GM19467 (cell line): ENCODE measurements around the gene KCNH5.

Source experiments
- ATAC-seq: cut with Tn5 transposase; IDR thresholded peaks from one replicate; pipeline ENCODE4 v1.9.1; 2021; ENCODE audit warnings: mild to moderate bottlenecking, moderate library complexity; ENCODE audit not compliant: unreplicated experiment

KCNH5 gene

DNA sequence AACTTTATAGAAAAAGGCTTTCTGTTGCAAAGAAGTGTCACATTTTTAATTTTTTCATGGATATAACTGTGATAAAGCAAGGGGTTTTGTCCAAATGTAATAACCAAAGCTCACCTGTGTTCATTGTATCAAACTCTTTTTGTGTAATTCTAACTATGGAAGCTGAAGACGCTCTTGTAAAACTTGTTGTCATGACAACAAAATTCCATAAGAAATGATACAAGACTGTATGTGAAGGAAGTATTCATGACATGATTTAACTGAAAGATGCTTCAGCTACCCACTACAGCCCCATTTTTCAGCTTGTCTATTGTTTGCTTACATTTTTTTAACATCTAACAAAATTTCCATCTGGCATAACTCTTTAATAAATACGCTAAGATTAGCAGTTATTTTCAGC is 360.9 kb downstream of the KCNH5 start:
- ATAC-seq = no peak

DNA sequence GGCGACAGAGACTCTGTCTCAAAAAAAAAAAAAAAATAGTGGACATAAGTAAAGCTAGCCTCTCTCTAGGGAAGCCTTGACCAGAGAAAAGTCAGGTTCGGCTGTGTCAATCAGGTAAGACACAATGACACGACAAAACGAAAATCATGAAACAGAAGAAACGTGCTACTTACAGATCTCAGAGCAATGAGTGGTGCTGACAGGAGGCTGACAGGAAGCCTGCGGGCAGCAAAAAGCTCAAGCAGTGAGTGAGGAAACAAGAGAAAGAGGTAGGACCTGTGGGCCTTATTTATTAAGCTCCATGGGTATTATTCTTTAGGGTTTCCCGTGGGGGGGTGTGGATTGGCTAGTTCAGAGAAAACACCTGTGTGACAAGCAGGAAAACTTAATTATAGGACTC is 363.1 kb downstream of the KCNH5 start:
- ATAC-seq = no peak

DNA sequence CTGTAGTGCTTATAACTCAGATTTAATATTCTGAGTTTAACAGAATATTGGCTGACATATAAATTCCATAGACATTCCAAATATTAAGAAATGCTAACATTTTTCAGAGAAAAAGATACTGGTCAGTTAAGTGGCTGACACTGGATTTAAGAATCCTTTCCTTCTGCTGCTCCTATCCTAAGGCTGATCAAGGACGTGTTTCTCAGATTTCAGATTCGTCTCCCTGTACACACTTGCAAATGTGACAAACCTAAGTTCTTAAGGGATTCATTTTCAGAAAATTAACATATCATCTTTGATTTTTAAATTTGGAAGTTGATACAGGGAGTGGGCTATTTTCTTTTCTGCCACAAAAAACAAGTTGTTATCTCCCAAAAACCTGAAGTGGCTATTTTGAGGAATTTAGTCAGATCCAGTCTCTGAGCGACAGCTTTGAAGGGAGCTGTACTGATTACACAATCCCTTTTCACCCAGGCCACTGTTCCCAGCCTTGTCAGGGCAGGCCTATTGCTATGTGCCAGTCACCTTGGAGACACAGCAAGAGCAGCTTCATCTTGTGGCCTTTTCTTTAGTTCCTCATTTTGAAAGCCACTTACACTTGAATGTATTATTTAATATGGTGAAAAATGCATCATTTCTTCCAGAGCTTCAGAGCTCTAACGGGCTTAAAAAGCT is 370.6 kb downstream of the KCNH5 start:
- no peak for ATAC-seq

DNA sequence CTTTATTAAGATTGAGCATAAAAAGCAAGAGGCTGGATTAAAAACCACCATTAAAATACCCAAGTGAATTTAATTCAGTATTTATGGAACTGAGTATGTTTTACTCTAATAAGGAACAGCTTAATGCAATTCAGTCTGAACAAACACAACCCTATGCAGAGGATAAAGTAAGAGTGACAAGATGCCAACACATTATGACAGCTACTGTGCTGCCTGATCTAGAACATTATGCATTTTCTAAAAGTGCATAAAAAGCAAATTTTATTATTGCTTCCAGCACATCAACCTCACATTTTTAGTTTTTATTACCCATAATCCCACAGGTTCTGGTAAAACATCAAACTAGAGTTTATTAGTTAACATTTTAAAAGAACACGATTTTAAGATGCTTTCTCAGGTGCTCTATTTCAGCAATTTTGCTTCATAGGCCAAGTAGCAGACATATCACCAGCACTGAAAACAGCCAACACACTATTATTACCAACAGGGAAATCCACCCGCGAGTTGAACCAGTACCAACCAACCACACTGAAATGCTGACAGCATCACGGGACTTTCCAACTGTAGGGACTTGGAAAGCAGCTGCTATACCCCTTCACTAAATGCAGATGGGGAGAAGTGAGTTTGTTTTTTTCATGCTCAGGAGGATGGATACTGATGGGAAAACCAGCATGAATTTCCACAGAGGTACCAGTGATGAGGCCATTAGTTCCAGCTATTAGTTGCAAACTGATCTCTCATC is 372.1 kb downstream of the KCNH5 start:
- no peak for ATAC-seq

DNA sequence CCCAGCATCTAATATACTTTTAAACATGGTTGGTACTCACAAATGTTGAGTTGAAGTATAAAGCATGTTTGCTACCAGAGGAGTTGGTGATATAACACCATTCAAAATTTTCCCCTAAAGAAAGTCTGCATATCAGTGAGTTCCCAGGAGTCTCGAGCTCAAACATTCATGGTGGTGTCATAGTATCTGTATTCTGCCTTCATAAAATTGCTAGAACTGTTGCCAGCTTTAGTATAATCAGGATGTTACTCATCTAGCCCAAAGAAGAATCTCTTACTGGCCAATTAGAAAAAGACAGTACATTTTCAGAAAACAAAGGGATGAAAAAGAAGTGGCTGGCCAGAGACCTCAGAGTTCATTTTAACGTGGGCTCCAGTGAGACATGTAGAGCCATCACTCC is 374.7 kb downstream of the KCNH5 start:
- no peak for ATAC-seq

DNA sequence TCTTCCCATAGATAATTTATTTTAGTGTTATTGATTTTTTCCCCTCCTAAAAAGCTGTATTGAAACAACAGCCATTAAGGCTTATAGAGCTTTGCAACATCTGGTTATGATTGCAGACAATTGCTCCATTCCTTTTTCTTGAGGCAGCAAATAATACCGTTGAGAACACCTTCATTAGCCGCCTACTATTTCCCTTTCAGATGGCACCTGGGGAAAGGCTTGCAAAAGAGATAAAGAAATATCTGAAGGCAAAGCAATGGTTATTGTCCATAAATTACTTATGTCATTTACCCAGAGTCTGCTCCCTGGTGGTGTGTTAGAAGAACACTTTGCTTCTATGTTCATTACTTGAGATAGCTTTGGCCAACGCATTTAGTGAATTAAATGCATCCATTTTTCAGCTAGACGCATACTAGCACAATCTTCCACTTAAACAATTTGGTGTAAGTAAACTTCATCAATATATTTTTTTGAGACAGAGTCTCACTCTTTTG is 377.8 kb downstream of the KCNH5 start:
- ATAC-seq = no peak

DNA sequence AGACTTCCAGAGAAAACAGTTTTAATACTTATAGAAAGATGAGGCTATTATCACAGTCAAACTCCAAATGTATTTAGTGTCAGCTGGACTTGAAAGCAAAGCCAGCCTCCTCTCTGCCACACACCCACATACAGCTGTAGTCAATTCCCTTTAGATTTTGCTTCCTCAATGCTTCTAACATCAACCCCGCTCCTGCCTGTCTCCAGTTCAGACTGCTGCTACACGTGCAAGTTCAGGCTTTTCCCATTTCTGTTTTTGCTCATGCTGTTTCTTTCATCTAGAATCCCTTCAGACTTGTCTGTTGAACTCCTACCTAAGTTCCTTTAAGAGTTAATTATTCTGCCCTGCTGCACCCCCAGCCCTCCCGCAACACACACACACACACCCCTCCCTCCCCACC is 380.0 kb downstream of the KCNH5 start:
- no peak for ATAC-seq

DNA sequence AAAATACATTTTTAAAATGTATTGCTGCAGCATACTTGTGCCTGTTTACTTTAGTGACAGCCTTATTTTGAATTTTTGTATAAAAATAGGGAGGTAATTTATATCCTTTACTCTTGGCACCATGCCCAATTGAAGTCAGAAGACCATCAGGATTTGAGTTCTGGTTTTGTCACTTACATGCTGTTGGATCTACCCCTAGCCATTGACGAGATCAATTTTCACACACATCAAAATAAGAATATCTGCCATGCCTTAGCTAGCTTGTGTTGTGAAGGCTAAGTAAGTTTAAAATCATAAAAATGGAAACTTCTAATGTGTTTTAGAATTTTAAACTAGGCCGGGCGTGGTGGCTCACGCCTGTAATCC is 381.8 kb downstream of the KCNH5 start:
- ATAC-seq = no peak

DNA sequence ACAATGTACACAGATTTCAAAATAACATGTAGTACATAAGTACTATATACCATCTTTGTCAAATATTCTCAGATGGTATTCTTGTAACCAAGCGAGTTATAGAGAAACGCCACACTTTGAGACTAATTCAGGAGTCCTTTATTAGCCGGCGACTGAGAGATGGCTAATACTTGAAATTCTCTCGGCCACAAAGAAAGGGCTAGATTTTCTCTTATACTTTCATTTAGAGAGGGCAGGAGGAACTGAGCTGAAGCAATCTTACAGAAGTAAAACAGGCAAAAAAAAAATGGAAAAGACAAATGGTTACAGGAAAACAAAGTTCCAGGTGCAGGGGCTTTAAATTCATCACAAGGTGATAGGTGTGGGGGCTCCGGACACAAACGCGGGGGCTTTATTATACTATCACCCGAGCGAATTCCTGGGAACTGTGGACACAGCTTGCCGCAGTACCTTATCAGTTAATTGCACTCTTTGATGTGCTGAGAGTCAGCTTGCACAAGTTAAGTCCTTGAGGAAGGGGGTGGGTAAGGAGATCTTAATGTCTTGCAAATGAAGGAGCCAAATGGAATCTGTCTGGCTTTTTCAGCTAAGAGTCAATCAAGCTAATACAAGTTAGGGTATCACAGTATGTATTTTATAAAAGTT is 382.3 kb downstream of the KCNH5 start:
- ATAC-seq = no peak

DNA sequence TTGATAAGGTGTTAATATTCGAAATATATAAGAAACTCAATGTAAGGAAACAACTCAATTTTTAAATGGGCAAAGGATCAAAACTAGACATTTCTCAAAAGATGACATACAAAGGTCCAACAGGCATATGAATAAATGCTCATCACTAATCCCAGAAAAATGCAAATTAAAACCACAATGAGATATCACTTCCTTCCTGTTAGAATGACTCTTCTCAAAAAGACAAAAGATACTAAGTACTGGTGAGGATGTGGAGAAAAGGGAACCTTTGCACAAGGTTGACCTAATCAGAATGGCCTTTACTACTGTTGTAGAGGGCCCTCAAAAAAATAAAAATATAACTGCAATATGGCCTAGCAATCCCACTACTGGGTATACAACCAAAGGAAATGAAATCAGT is 383.4 kb downstream of the KCNH5 start:
- ATAC-seq = no peak

DNA sequence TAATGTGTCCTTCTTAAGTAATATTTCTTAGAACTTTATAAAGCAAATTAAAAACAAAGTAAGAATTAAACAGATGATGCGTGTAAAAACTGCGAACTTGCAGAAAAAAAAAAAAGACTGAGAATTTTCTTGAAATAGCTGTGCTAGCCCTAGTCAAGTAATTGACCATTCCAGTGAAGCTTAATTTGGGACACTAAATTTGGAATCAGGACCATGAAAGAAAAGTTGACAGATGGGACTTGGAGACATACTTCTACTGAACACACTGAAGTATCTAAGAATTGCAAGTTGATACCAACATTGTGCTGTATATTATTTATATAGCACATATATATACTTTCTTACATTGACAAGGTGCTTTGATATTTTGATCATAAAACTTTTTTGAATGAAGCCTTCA is 386.6 kb downstream of the KCNH5 start:
- no peak for ATAC-seq

DNA sequence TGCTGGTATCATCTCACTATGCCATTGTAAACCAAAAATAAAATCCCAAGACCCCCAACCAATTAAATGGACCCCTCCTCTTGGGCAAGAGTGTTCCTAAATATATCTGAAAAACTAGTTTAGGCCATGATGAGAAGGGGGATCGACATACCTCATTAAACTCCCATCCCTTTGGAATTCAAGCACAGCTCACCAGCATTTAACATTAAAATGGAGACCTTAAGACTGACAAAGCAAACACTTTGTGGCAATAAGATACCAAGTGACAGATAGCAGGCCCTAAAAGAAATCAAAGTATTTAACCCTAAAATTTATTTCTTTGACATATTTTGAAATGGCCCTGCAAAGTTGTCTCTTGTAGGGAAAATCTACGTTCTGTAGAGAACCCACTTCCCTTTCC is 387.9 kb downstream of the KCNH5 start:
- ATAC-seq = no peak

DNA sequence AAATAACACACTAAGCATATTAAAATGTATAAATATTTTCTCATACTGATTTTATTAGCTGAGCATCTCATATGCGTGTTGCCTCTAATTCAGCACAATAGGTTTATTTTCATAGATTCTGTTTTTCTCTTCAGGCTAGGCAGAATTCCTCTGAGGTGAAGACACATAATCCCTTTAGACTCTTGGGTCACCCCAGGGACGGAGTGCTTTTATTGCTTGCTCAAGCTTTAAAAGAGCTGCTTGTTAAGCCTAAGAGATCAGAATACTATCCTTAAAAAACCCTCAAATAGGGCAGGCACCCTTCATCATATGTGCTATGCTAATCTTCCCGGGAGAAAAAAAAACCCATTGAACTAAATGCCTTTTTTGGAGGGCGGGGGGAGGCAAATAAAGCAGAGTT is 390.1 kb downstream of the KCNH5 start:
- no peak for ATAC-seq

DNA sequence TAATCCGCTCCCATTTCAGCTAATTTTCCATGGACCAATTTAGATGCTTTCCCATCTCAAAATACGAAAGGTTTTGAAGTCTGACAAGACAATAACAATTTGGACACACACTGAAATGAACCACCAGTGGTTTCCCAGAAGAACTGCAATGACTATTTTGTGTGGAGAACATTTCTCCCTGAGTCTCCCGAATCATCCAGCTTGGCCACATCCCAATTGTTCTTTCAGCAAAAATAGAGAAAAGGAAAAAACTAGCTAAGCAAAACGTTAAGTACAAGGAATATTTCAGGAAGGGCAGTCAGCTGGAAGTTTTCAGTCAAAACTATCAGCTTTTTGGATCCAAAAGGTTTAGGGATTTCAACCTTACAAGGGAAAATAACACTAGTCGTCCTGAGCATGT is 390.6 kb downstream of the KCNH5 start:
- no peak for ATAC-seq
